Activated CD4-positive, CD25-positive, alpha-beta regulatory T cell treated with anti-CD3 and anti-CD28 coated beads, Interleukin-2, amount 50 U/mL, for 72 hours (primary cell): ENCODE measurements around the gene FOXR1.
A peak's percentile ranks its signal among the peaks of the same experiment; 100 is the strongest.
"Not testable (repeated sequence)": the region's sequence is repeated elsewhere in the genome, so short reads cannot be mapped to it uniquely, and the experiment has no call there.

Experiments
- DNase-seq: peaks from one replicate; pipeline ENCODE4 v3.0.0; 2021

The FOXR1 gene

GRCh38 chr11:118998388-118998717 is 26.8 kb downstream of the FOXR1 start:
- no peak for DNase-seq

DNA sequence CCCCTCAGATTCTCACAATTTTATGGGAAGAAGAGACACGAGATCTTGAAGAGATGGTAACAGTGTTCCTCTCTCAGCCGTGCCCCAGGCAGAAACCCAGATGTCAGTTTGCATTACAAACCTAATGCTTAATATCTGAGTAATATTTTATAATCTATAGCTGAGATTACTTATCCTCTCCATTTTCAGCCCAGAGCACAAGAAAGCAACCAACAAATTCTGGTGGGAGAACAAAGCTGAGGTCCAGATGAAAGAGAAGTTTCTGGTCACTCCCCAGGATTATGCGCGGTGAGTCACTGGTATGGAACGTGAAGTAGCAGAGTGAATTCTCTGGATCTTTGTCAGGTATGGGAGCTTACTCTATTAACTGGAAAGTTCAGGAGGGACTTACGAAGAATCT is 27.3 kb downstream of the FOXR1 start:
- no peak for DNase-seq

- DNase-seq: no peak
Measured at GRCh38 chr11:119000906-119001305, 29.3 kb downstream of the FOXR1 start.

DNA sequence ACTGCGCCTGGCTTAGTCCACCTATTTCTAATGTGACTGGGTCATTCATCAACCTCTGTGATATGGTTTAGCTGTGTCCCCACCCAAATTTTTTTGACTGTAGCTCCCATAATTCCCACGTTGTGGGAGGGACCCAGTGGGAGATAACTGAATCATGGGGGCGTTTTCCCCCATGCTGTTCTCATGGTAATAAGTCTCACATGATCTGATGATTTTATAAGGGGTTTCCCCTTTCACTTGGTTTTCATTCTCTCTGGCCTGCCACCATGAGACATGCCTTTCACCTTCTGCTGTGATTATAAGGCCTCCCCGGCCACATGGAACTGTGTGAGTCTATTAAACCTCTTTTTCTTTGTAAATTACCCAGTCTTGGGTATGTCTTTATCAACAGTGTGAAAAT is 35.1 kb downstream of the FOXR1 start:
- DNase-seq: no peak

GRCh38 chr11:119011476-119012053 is 40.0 kb downstream of the FOXR1 start:
- DNase-seq: no peak

DNA sequence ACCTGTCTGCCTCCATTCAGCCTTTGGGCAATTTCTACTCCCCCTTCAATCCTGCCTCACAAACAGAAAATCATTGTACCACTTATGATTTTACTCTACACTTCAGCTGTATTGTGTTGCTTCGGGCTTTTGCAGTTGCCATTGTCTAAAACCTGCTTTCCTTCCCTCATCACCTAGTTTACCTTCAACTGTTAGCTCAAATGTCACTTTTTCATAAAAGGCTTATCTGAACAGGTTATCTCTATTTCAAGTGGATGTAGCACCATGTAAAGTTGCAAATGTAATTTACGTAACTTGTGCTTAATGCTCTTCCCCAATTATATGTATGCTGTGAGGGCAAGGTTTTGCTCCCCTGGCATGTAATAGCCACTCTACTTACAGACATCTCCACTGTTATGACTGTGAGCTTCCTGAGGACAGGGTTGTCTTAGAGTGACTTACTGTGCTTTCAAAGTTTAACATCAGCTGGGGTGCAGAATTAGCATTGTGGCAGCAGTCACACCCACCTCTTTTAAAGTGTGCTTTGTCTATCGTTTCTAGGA is 41.1 kb downstream of the FOXR1 start:
- DNase-seq: no peak

DNA sequence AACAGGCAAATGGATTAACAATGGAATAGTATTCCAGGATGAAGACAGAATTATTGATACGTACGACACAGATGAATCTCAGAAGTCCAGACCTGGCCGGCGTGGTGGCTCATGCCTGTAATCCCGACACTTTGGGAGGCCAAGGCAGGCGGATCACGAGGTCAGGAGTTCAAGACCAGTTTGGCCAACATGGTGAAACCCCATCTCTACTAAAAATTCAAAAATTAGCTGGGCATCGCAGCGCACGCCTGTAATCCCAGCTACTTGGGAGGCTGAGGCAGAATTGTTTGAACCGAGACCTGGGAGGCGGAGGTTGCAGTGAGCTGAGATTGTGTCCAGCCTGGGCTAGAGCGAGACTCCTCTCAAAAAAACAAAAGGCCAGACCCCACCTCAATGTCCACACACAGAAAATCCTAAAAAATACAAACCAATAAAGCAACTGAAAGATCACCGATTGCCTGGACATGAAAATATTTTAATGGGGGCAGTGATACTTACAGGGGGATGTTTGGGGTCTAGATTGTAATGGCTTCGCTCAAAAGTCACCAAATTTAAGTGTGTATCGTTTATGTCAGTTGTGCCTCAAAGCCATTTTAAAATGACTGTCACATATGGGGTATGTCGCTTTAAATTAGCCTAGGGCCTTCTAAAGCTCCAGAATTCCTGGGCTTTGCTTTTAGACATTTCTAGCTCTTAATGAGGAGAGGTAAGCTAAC is 42.8 kb downstream of the FOXR1 start:
- no peak for DNase-seq

GRCh38 chr11:119015054-119015611 is 43.6 kb downstream of the FOXR1 start:
- DNase-seq: no peak

GRCh38 chr11:119016216-119017009 is 44.9 kb downstream of the FOXR1 start:
- DNase-seq: no peak

GRCh38 chr11:119017377-119017776 is 45.8 kb downstream of the FOXR1 start:
- not testable (repeated sequence) for DNase-seq

DNA sequence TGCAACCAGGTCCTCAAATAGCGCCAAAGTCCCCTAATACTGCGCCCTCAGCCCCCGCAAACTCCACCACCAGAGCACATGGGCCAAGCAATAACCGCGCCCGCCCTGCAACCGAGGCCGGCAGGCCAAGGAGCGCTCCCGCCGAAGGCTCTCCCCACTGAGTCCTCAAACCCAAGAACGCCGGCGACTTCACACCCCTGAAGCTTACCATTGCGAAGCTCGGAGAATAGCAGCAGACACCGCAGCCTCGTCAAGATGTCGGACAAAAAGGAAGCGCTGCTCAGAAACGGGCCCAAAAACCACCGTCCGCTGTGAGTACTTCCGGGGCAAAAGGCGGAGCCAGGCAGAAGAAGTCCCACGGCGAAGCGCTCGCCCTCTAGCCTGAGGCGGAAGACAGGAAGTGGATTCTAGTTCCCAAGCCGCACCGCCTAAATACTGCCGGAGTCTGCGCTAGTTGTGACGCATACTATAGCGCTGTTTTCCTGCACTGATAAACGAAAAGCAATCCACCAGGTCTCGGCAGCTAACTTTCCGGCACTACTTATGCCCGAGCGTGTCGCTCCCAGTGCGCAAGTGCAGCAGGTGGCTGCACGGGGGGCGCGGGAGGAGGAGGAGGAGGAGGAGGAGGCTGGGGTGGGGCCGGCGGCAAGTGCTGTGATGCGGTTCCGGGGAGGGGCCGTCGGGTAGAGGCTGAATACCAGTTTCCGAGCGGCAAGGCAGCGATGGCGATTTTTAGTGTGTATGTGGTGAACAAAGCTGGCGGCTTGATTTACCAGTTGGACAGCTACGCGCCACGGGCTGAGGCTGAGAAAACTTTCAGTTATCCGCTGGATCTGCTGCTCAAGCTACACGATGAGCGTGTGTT is 46.7 kb downstream of the FOXR1 start, which contains the start of the genes RPS25 and TRAPPC4:
Gene RPS25 (minus strand): TSS at position 270 of the 865 bp plus-strand sequence. CDS start 59 bp downstream, at position 211.
Gene TRAPPC4 (plus strand): TSS at position 693 of the 865 bp plus-strand sequence. CDS start 30 bp downstream, at position 723.
- DNase-seq: peak; percentile 92

GRCh38 chr11:119019996-119020395 is 48.4 kb downstream of the FOXR1 start:
- DNase-seq: no peak

GRCh38 chr11:119021631-119022030 is 50.1 kb downstream of the FOXR1 start:
- no peak for DNase-seq

DNA sequence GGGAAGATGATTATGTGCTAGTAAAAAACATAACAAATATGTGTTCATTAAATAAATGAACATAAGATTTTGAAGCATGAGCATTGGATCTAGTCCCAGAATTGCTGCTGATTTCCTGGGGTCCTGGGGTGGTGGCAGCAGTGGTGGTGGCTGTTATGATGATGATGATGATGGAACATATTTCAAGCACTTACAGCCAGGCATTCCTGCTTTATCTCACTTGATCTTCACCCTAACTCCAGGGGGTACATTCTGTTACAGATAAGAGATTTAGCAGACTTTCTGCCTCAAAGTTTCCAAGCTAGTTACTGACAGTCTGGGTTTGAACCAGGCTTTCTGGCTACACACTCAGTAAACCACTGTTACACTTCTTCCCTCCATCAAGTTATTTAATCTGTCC is 52.2 kb downstream of the FOXR1 start:
- DNase-seq: no peak

GRCh38 chr11:119024430-119025098 is 53.0 kb downstream of the FOXR1 start:
- no peak for DNase-seq

DNA sequence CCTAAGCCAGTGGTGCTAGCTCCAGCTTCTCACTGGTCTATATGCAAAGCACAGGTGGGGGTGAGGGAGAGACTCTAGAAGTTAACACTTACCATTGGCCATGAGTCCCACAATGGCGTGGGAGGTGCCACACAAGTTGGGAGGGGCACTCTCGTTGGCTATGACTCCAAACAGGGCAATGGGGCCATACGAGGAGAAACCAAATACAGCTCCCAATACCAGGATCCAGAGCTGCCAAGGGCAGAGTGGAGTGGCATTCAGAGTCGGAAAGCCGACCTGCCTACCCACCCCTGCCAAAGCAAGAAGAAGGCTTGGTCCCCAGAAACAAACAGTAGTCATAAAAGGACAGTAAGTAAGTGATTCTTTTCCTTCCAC is 53.5 kb downstream of the FOXR1 start:
- no peak for DNase-seq

GRCh38 chr11:119025541-119025940 is 54.0 kb downstream of the FOXR1 start:
- DNase-seq: no peak

DNA sequence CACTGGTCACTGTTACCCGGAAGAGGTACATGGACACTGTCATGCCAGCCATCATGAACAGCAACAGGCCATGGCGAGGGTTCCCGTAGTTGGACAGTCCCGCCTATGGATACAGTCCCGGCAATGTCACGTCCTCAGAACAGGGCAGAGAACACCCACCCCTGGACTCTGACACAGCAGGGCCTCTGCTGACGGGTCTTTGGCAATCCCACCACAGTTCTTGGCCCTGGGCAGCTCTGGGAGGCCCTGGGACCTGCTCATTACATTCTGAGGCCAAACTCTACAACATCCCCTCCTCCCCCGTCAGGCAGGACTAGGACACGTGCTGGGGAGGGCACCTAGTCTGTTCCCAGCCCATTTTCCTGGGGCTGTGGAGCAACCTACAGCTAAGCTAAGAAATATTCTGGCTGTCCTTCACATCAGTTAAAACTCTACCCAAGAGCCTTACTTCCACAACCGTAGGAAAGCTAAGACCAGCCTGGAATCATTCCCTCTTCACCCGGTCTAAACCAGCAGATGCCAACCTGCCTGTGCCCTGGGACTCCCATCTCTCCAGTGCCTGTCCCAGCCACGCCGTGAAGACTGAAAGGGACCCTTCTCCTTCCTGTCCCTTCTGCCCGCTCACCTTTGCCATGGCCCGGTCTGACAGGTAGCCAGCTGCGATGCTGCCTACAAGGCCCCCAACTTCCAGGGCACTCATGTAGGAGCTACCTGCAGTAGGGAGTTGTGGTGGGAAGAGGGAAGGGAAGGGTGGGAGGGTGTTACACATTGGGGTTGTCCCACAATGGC is 54.6 kb downstream of the FOXR1 start:
- no peak for DNase-seq

DNA sequence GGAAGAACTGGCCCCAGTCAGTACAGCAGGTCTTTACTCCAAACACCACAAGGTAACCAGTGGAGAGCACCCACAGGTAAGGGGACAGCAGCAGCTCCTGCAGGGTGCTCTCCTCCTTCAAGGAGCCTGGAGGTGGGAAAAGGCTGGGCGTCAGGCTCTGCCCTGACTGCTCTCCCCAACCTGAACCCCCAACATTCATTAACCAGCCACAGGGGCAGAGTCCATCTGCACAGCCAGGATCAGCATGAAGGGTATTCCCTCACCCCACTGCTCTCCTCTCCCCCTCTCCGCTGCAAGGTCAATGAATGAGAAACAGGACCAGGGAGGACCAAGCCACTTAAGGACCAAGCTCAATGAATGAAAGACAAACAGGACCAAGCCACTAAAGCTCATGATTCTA is 55.4 kb downstream of the FOXR1 start:
- DNase-seq: no peak

DNA sequence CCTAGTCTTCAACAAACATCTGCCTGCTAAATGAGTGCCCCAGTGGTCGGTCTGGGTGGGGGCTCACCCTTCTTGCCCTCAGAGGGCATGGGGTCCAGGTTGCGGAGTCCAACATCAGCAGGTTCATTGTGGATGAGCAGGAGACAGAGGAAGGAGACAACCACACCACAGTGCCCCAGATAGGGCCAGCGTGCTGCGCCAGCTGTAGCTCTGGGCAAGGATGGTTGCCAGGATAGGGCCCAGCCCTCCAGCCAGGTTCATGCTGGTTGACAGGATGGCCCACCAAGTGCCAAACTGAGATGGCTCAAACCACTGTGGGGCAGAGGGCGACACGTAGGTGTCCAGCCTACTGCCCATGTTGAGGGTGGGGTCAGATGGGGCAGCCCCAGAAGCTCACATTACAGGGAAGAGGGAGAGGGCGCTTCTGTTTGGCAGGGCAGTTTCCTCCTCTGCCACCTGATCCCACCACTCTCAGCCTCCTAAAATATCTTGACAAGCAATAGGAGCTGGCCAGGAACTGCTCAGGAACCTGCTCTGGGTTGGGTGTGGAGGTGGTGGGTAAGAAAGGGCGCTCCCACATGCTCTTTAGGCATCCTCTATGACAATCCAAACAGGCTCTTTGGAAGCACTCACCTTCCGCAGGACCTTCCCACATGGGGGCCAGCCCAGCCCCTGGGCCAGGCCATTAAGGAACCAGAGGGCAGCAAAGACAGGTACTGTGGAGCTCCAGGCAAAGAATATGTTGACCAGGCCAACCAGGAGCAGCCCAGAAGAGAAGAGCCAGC is 56.2 kb downstream of the FOXR1 start:
- no peak for DNase-seq
